HCEC 1CT (cell line): ENCODE results near the gene C1QL2.

Source experiments
- DNase-seq: peaks from one replicate; pipeline ENCODE4 v3.0.0-alpha.2; 2017

The C1QL2 gene

GRCh38 chr2:119158563-119159347, at the start of gene C1QL2:
TSS of gene C1QL2 (minus strand) at chr2:119158751. CDS start at chr2:119158269, 482 bp downstream.
- DNase-seq = no peak

- no peak for DNase-seq
Measured at GRCh38 chr2:119207447-119207846, 48.9 kb upstream of the C1QL2 start.

- DNase-seq = no peak
Measured at GRCh38 chr2:119206201-119206600, 47.6 kb upstream of the C1QL2 start.

- no peak for DNase-seq
Measured at GRCh38 chr2:119205001-119205706, 46.6 kb upstream of the C1QL2 start.

- no peak for DNase-seq
Measured at GRCh38 chr2:119204525-119204924, 46.0 kb upstream of the C1QL2 start.

- no peak for DNase-seq
Measured at GRCh38 chr2:119202610-119203310, 44.2 kb upstream of the C1QL2 start.

GRCh38 chr2:119201815-119202214, 43.3 kb upstream of the C1QL2 start:
- no peak for DNase-seq

- DNase-seq = no peak
Measured at GRCh38 chr2:119198240-119198840, 39.8 kb upstream of the C1QL2 start.

- DNase-seq = no peak
Measured at GRCh38 chr2:119197529-119198239, 39.1 kb upstream of the C1QL2 start.

- no peak for DNase-seq
Measured at GRCh38 chr2:119197126-119197405, 38.5 kb upstream of the C1QL2 start.

- no peak for DNase-seq
Measured at GRCh38 chr2:119196301-119197125, 38.0 kb upstream of the C1QL2 start.

- DNase-seq = no peak
Measured at GRCh38 chr2:119195887-119196286, 37.3 kb upstream of the C1QL2 start.

- no peak for DNase-seq
Measured at GRCh38 chr2:119195001-119195400, 36.5 kb upstream of the C1QL2 start.

GRCh38 chr2:119192893-119193292, 34.3 kb upstream of the C1QL2 start:
- no peak for DNase-seq

GRCh38 chr2:119190321-119191111, 32.0 kb upstream of the C1QL2 start:
- DNase-seq = no peak

GRCh38 chr2:119184512-119184911, 26.0 kb upstream of the C1QL2 start:
- no peak for DNase-seq

- DNase-seq = no peak
Measured at GRCh38 chr2:119181791-119182445, 23.4 kb upstream of the C1QL2 start.

- DNase-seq = no peak
Measured at GRCh38 chr2:119181391-119181790, 22.8 kb upstream of the C1QL2 start.

GRCh38 chr2:119180892-119181291, 22.3 kb upstream of the C1QL2 start:
- DNase-seq = no peak

- peak; percentile 25 for DNase-seq
Measured at GRCh38 chr2:119179991-119180390, 21.4 kb upstream of the C1QL2 start.

- no peak for DNase-seq
Measured at GRCh38 chr2:119179202-119179601, 20.7 kb upstream of the C1QL2 start.
